ENCODE results near the gene AEBP1. TPM values are rescaled to one million over a fixed set of nuclear protein-coding genes. Genes with fewer than 3 reads are reported as not detected.

The AEBP1 gene
- total RNA-seq, 2 experiments from 2014 or later, result 35.0 to 64.2 TPM

DNA sequence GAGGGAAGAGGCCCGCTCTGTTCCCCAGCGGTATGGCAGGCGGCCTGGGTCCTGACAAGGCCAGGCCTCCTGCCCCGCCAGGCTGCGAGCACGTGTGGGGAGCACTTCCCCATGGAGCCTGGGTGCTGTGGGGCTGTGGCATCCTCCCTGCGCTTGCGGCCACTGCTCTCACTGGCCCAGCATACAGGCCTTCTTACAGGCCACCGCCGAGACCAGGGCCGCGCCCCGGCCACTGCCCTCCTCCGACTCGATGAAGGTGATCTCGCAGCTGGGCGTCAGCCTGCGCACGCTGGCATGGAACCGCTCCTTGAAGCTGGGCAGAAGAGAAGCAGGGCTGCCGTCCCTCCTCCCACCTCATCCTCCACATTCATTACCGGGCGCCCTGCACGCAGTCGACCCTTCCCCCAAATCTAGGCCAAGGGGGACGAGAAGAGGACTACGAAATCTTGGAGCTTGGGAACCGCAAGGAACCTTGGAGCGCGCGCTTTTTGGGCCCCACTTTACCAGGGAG is 40.9 kb downstream of the AEBP1 start:
- ChIA-PET CTCF (ENCODE audit: unreplicated experiment) (no interaction called here), POLR2A (no interaction called here)
- Histone ChIP-seq H3K27ac (ENCODE audit: low read depth, low read length, poor library complexity, severe bottlenecking) (no peak overlapping the region), H3K36me3 (ENCODE audit: insufficient read depth, low read length) (no peaks in the 10 kb centered on the region), H3K4me1 (ENCODE audit: insufficient read depth, low read length, poor library complexity, severe bottlenecking) (no peaks in the 10 kb centered on the region), H2AFZ (ENCODE audit: low read length) (no peak overlapping the region), H3K79me2 (ENCODE audit: insufficient read depth, low read depth, low read length) (no peaks in the 10 kb centered on the region), H3K9me3 (ENCODE audit: low read length) (no peaks in the 10 kb centered on the region), H3K4me2 (ENCODE audit: low read length) (no peak overlapping the region), H3K9me2 (ENCODE audit: insufficient read depth, low read length) (no peaks in the 10 kb centered on the region), H3K4me3 (ENCODE audit: low read depth, low read length, poor library complexity, severe bottlenecking) (no peak overlapping the region), H4K20me1 (ENCODE audit: insufficient read depth, low read length) (no peaks in the 10 kb centered on the region)
- intact Hi-C loops (cut with micrococcal nuclease; ENCODE audit: unreplicated experiment), result no loop called here
- no peak for DNase-seq (ENCODE audit: low spot score)
- TF ChIP-seq EZH2phosphoT487 (IDR thresholded peaks at IDR 0.05; ENCODE audit: borderline replicate concordance, low read depth, low read length), result no peak
- TF ChIP-seq, protein P1, sequence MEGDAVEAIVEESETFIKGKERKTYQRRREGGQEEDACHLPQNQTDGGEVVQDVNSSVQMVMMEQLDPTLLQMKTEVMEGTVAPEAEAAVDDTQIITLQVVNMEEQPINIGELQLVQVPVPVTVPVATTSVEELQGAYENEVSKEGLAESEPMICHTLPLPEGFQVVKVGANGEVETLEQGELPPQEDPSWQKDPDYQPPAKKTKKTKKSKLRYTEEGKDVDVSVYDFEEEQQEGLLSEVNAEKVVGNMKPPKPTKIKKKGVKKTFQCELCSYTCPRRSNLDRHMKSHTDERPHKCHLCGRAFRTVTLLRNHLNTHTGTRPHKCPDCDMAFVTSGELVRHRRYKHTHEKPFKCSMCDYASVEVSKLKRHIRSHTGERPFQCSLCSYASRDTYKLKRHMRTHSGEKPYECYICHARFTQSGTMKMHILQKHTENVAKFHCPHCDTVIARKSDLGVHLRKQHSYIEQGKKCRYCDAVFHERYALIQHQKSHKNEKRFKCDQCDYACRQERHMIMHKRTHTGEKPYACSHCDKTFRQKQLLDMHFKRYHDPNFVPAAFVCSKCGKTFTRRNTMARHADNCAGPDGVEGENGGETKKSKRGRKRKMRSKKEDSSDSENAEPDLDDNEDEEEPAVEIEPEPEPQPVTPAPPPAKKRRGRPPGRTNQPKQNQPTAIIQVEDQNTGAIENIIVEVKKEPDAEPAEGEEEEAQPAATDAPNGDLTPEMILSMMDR (conservative IDR thresholded peaks at IDR 0.05; ENCODE audit: low read length), result no peak
- no TSS peak for BruUV-seq (replicated peaks)

DNA sequence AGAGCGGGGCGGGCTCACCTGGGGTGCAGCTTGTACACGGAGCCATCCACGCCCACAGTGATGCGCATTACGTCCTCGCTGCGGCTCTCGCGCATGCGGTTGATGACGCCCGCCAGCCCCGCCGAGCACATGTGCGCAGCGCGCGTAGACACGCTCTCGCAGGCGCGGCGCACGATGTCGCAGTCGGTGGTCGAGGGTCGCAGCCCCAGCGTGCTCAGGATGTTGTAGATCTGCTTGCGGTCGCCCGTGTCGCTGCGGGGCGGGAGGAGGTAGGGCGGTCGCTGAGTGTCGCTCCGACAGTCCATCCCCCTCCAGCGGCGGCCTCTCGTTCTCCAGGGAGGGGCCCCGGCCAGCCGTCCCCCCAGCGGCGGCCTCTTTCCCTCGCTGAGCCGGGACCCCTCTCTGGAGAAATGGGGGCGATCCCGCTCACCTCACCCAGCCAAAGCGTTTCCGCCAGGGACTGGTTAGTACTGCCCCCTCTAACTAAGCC is 41.4 kb downstream of the AEBP1 start:
- H4K20me1 ChIP-seq (ENCODE audit: insufficient read depth, low read length), result no peaks in the 10 kb centered on the region
- H2AFZ ChIP-seq (ENCODE audit: low read length), result no peak overlapping the region
- H3K79me2 ChIP-seq (ENCODE audit: insufficient read depth, low read depth, low read length), result no peaks in the 10 kb centered on the region
- H3K4me2 ChIP-seq (ENCODE audit: low read length), result peak overlapping the region; percentile 61; the same call in 1 of the 2 replicates
- no peaks in the 10 kb centered on the region for H3K9me3 ChIP-seq (ENCODE audit: low read length)
- ChIA-PET POLR2A (no interaction called here), CTCF (ENCODE audit: unreplicated experiment) (no interaction called here)
- H3K27ac ChIP-seq (ENCODE audit: low read depth, low read length, poor library complexity, severe bottlenecking), result no peak overlapping the region
- H3K9me2 ChIP-seq (ENCODE audit: insufficient read depth, low read length), result no peaks in the 10 kb centered on the region
- no peaks in the 10 kb centered on the region for H3K4me1 ChIP-seq (ENCODE audit: insufficient read depth, low read length, poor library complexity, severe bottlenecking)
- no peak for DNase-seq (ENCODE audit: low spot score)
- no peaks in the 10 kb centered on the region for H3K36me3 ChIP-seq (ENCODE audit: insufficient read depth, low read length)
- peak overlapping the region; percentile 33 for H3K4me3 ChIP-seq (ENCODE audit: low read depth, low read length, poor library complexity, severe bottlenecking)
- BruUV-seq (replicated peaks), result no TSS peak
- TF ChIP-seq, protein P1 (conservative IDR thresholded peaks at IDR 0.05; ENCODE audit: low read length), result no peak
- no peak for TF ChIP-seq EZH2phosphoT487 (IDR thresholded peaks at IDR 0.05; ENCODE audit: borderline replicate concordance, low read depth, low read length)
- intact Hi-C loops (cut with micrococcal nuclease; ENCODE audit: unreplicated experiment), result no loop called here

DNA sequence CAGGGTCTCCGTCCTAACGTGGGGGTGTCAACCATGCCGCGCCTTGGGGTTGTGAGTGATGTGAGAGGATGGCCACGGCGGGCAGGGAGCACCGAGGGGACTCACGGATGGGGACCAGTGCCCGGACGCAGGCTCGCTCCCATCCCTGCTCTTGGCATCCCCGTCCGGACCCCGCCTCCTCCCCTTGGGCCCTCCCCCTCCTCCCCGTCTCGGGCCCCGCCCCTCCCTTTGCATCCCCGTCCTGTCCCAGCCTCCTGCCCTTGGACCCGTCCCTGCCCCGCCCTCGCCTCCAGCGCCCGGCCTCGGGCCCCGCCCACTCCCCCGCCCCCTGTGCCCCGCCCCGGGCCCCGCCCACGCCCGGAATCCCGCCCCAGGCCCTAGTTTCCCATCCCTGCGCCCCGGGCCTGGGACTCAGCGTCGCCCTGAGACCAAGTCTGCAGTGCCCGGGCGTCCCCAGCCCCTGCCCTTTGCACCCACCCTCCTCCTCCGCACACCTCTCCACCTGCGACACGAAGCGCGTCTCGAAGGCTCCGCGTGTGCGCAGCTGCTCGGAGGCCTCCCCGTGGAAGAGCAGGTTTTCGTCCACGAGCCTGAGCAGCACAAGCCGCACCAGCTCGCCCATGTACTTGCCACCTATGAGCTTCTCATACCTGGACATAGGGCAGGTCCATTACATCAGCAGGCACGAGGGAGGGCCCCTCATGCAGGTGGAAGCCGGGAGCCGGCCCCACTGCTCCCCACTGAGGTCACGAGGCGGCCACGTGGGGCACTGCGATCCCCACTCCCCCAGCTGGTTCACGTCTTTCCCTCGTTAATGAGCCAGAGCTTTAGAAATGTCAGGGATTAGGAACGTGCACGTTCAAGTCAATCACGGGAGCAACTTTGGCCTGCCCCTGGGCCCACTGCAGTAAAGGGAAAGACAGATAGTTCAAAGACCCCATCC is 42.1 kb downstream of the AEBP1 start:
- DNase-seq (ENCODE audit: low spot score), result peak; percentile 67

More for the DNA sequence above, 42.1 kb downstream of the AEBP1 start:
- Histone ChIP-seq H3K4me2 (ENCODE audit: low read length) (peak overlapping the region; percentile 61; the same call in 1 of the 2 replicates), H2AFZ (ENCODE audit: low read length) (no peak overlapping the region), H3K36me3 (ENCODE audit: insufficient read depth, low read length) (no peaks in the 10 kb centered on the region), H4K20me1 (ENCODE audit: insufficient read depth, low read length) (no peaks in the 10 kb centered on the region), H3K27ac (ENCODE audit: low read depth, low read length, poor library complexity, severe bottlenecking) (no peak overlapping the region), H3K9me3 (ENCODE audit: low read length) (no peaks in the 10 kb centered on the region), H3K4me3 (ENCODE audit: low read depth, low read length, poor library complexity, severe bottlenecking) (peak overlapping the region; percentile 33), H3K79me2 (ENCODE audit: insufficient read depth, low read depth, low read length) (no peaks in the 10 kb centered on the region), H3K9me2 (ENCODE audit: insufficient read depth, low read length) (no peaks in the 10 kb centered on the region), H3K4me1 (ENCODE audit: insufficient read depth, low read length, poor library complexity, severe bottlenecking) (no peaks in the 10 kb centered on the region)
- ChIA-PET CTCF (ENCODE audit: unreplicated experiment) (no interaction called here), POLR2A (no interaction called here)
- TF ChIP-seq EZH2phosphoT487 (IDR thresholded peaks at IDR 0.05; ENCODE audit: borderline replicate concordance, low read depth, low read length), result no peak
- TF ChIP-seq, protein P1 (conservative IDR thresholded peaks at IDR 0.05; ENCODE audit: low read length), result no peak
- BruUV-seq (replicated peaks), result no TSS peak
- intact Hi-C loops (cut with micrococcal nuclease; ENCODE audit: unreplicated experiment), result no loop called here

All from OCI-LY7 (cell line).